OCI-LY1 (cell line): Measurements from ENCODE around the gene CARD10.

Experiments
- CTCF ChIP-seq: fragments of 200-600 bp; sonication (generic), shearing (Covaris generic); IDR thresholded peaks from 2 replicates; pipeline ENCODE4 v1.5.1; 2017; ENCODE audit warnings: mild to moderate bottlenecking, antibody characterized with exemption, low read length, moderate library complexity, mixed read lengths
- EZH2 ChIP-seq: fragments of 200-600 bp; sonication (generic), shearing (Covaris generic); IDR thresholded peaks from 2 replicates; pipeline ENCODE4 v1.8.0; 2017; ENCODE audit warnings: borderline replicate concordance, mixed run types, mild to moderate bottlenecking, antibody characterized with exemption, low read length, moderate library complexity, mixed read lengths

- TF ChIP-seq CTCF, result no peak
- no peak for TF ChIP-seq EZH2
These were observed 10.6 kb upstream of the CARD10 start for GRCh38 chr22:37529652-37530345.
